Measurements from ENCODE around the gene CENPI.

DNA sequence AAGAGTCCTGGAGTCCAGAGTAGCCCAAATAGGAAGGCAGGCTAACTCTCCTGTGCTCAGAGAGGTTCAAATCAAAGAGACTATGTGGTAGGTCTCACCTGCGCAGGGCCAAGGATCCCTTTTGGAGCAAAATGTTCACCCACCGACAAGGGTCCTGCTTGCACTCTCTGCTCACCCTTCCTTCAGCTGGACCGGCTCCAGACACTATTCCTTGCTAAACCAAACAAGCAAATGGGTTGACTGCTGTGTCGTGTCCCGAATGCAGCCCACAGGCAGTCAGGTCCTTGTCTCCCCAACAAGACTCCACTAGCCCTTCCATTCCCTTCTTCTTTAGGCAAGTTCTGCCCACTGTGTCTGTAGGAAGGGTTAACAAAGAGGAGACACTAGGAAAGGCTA lies 46.9 kb upstream of the CENPI start:
- TF ChIP-seq, protein P1, sequence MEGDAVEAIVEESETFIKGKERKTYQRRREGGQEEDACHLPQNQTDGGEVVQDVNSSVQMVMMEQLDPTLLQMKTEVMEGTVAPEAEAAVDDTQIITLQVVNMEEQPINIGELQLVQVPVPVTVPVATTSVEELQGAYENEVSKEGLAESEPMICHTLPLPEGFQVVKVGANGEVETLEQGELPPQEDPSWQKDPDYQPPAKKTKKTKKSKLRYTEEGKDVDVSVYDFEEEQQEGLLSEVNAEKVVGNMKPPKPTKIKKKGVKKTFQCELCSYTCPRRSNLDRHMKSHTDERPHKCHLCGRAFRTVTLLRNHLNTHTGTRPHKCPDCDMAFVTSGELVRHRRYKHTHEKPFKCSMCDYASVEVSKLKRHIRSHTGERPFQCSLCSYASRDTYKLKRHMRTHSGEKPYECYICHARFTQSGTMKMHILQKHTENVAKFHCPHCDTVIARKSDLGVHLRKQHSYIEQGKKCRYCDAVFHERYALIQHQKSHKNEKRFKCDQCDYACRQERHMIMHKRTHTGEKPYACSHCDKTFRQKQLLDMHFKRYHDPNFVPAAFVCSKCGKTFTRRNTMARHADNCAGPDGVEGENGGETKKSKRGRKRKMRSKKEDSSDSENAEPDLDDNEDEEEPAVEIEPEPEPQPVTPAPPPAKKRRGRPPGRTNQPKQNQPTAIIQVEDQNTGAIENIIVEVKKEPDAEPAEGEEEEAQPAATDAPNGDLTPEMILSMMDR (IDR thresholded peaks at IDR 0.05; ENCODE audit: low read length), result no peak
- TF ChIP-seq EZH2phosphoT487 (IDR thresholded peaks at IDR 0.05; ENCODE audit: low read length) (no peak), EZH2 (optimal IDR thresholded peaks at IDR 0.05; ENCODE audit: low read depth, low read length) (no peak)
